Osteoblast (primary cell): Measurements from ENCODE around the gene TRIM69. TPM values are rescaled to one million over a fixed set of nuclear protein-coding genes. Genes with fewer than 3 reads are reported as not detected.
"Not testable (repeated sequence)": the region's sequence is repeated elsewhere in the genome, so short reads cannot be mapped to it uniquely, and the experiment has no call there.

ENCODE experiments used
- DNase-seq: peaks from one replicate; pipeline ENCODE4 v3.0.0; 2011; ENCODE audit warnings: low spot score, mixed read lengths; ENCODE audit not compliant: insufficient read length; ENCODE audit errors: missing footprints
- H2AFZ ChIP-seq: 2 replicates; pipeline ENCODE4 v1.6.0; 2011; ENCODE audit warnings: mild to moderate bottlenecking, low read length
- H3K27ac ChIP-seq: 2 replicates; pipeline ENCODE4 v1.5.1; 2011; ENCODE audit warnings: mild to moderate bottlenecking, low read depth, low read length, moderate library complexity
- H3K27me3 ChIP-seq: 2 replicates; pipeline ENCODE4 v1.6.0; 2012; ENCODE audit warnings: mild to moderate bottlenecking, control low read depth, inconsistent platforms, low read length, moderate library complexity; ENCODE audit not compliant: insufficient read depth
- H3K36me3 ChIP-seq: 2 replicates; pipeline ENCODE4 v1.5.1; 2011; ENCODE audit warnings: mild to moderate bottlenecking, low read length, control low read depth, moderate library complexity; ENCODE audit not compliant: insufficient read depth
- H3K4me1 ChIP-seq: 2 replicates; pipeline ENCODE4 v1.5.1; 2011; ENCODE audit warnings: mild to moderate bottlenecking, low read length, control low read depth, moderate library complexity; ENCODE audit not compliant: insufficient read depth
- H3K4me2 ChIP-seq: 2 replicates; pipeline ENCODE4 v1.6.0; 2011; ENCODE audit warnings: mild to moderate bottlenecking, low read length; ENCODE audit not compliant: insufficient read depth
- H3K4me3 ChIP-seq: fragments of 200-600 bp; sonication (generic); 3 replicates; pipeline ENCODE4 v1.5.1; 2012; ENCODE audit warnings: mild to moderate bottlenecking, low read length, inconsistent platforms; ENCODE audit not compliant: insufficient read depth
- H3K79me2 ChIP-seq: 2 replicates; pipeline ENCODE4 v1.6.0; 2012; ENCODE audit warnings: mild to moderate bottlenecking, low read length, control low read depth, inconsistent platforms; ENCODE audit not compliant: insufficient read depth
- H3K9me3 ChIP-seq: 2 replicates; pipeline ENCODE4 v1.5.1; 2011; ENCODE audit warnings: low read depth, low read length, control low read depth
- H4K20me1 ChIP-seq: 2 replicates; pipeline ENCODE4 v1.6.0; 2012; ENCODE audit warnings: mild to moderate bottlenecking, low read length, control low read depth; ENCODE audit not compliant: insufficient read depth
- CTCF ChIP-seq: IDR thresholded peaks from 2 replicates; pipeline ENCODE4 v1.5.1; 2011; ENCODE audit warnings: mild to moderate bottlenecking, low read depth, low read length, moderate library complexity; ENCODE audit errors: extremely low read depth
- total RNA-seq: library from RNA; depleted of rRNA; stranded (reverse); fragments of >200 nt; gene quantifications from 2 replicates; pipeline ENCODE4 v1.2.3, GENCODE V29; 2012

Gene TRIM69
- total RNA-seq, 1 donor = 9.4 TPM

GRCh38 chr15:44695294-44695693, 41.0 kb upstream of the TRIM69 start:
- H3K79me2 ChIP-seq = no peaks in the 10 kb centered on the region
- no peaks in the 10 kb centered on the region for H3K9me3 ChIP-seq
- H2AFZ ChIP-seq = peak overlapping the region; percentile 74
- H3K27me3 ChIP-seq = peaks cover 13% of the 10 kb centered on the region
- DNase-seq = no peak
- no peak overlapping the region for H3K4me3 ChIP-seq
- no peak overlapping the region for H3K4me2 ChIP-seq
- no peaks in the 10 kb centered on the region for H4K20me1 ChIP-seq
- H3K27ac ChIP-seq = no peak overlapping the region
- no peaks in the 10 kb centered on the region for H3K36me3 ChIP-seq
- no peaks in the 10 kb centered on the region for H3K4me1 ChIP-seq
- TF ChIP-seq CTCF = no peak

DNA sequence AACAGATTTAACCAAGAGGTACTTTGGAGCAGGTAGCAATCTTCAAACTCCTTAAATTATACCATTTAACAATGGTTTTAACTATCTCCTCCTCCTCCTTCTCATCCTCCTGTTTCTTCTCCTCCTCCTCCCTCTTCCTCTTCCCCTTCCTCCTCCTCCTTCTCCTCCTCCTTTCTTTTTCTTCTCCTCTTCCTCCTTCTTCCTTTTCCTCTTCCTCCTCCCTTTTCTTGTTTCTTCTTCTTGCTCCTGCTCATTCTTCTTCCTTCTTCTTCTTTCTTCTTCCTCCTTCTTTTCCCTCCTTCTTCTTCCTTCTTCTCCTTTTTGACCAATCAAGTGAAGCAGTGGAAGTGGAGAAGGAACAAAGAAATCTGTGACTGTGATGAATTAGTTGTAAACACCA, 39.3 kb upstream of the TRIM69 start:
- no peak overlapping the region for H2AFZ ChIP-seq
- no peaks in the 10 kb centered on the region for H3K9me3 ChIP-seq
- no peak overlapping the region for H3K4me3 ChIP-seq
- no peaks in the 10 kb centered on the region for H3K36me3 ChIP-seq
- TF ChIP-seq CTCF = no peak
- H3K27ac ChIP-seq = no peak overlapping the region
- H3K4me1 ChIP-seq = no peaks in the 10 kb centered on the region
- H3K79me2 ChIP-seq = no peaks in the 10 kb centered on the region
- no peaks in the 10 kb centered on the region for H4K20me1 ChIP-seq
- no peak for DNase-seq
- H3K4me2 ChIP-seq = no peak overlapping the region
- peaks cover 13% of the 10 kb centered on the region for H3K27me3 ChIP-seq

GRCh38 chr15:44698641-44699040, 37.7 kb upstream of the TRIM69 start:
- Histone ChIP-seq H3K4me3 (no peak overlapping the region), H3K27me3 (peaks cover 13% of the 10 kb centered on the region), H3K4me1 (no peaks in the 10 kb centered on the region), H3K79me2 (no peaks in the 10 kb centered on the region), H3K4me2 (no peak overlapping the region), H2AFZ (no peak overlapping the region), H3K27ac (no peak overlapping the region), H3K9me3 (no peaks in the 10 kb centered on the region), H4K20me1 (no peaks in the 10 kb centered on the region), H3K36me3 (no peaks in the 10 kb centered on the region)
- TF ChIP-seq CTCF = no peak
- DNase-seq = no peak

DNA sequence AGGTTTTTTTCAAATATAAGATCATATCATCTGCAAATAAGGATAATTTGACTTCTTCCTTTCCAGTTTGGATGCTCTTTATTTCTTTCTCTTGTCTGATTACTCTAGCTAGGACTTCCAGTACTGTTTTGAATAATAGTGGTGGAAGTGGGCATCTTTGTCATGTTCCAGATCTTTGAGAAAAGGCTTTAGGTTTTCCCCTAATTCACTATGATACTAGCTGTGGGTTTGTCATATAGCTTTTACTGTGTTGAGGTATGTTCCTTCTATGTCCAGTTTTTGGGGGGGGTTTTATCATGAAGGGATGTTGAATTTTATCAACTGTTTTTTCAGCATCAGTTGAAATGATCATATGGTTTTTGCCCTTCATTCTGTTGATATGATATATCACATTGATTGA, 35.7 kb upstream of the TRIM69 start:
- not testable (repeated sequence) for H3K9me3 ChIP-seq, H3K4me1 ChIP-seq, H3K4me2 ChIP-seq, DNase-seq, H2AFZ ChIP-seq, H3K79me2 ChIP-seq, H3K36me3 ChIP-seq, H4K20me1 ChIP-seq, H3K4me3 ChIP-seq, H3K27ac ChIP-seq
- peaks cover 13% of the 10 kb centered on the region for H3K27me3 ChIP-seq
